Breast epithelium (tissue), 4 donors: ENCODE data around the gene VPS18. TPM values are rescaled to one million over a fixed set of nuclear protein-coding genes. Genes with fewer than 3 reads are reported as not detected.

Experiments used
- DNase-seq, 2 donors: peaks; one replicate each; pipeline ENCODE4 v3.0.0-alpha.2; 2019; ENCODE audit warnings: low spot score in 2 of 2
- H3K27ac ChIP-seq, 2 donors: fragments of 200-600 bp; sonication (generic) in 1 of 2; one replicate each; pipeline ENCODE4 v1.5.1; 2016 to 2019; ENCODE audit warnings: mild to moderate bottlenecking in 1 of 2
- H3K27me3 ChIP-seq, 2 donors: fragments of 200-600 bp; sonication (generic) in 1 of 2; one replicate each; pipeline versions ENCODE4 v1.5.1 to v1.6.0; 2017 to 2019; ENCODE audit warnings: control low read depth in 1 of 2, mild to moderate bottlenecking in 1 of 2
- H3K36me3 ChIP-seq: fragments of 200-600 bp; one replicate; pipeline ENCODE4 v1.5.1; 2019
- H3K4me1 ChIP-seq, 2 donors: fragments of 200-600 bp; sonication (generic); one replicate each; pipeline ENCODE4 v1.5.1; 2016 to 2019; ENCODE audit warnings: control low read depth in 1 of 2
- H3K4me3 ChIP-seq, 3 donors: fragments of 200-600 bp; sonication (generic); 1 replicate in 2 of 3; 2 replicates in 1 of 3; pipeline ENCODE4 v1.5.1; 2016 to 2019; ENCODE audit warnings: mild to moderate bottlenecking in 3 of 3, moderate library complexity in 2 of 3
- H3K9me3 ChIP-seq, 2 donors: fragments of 200-600 bp; sonication (generic) in 1 of 2; one replicate each; pipeline ENCODE4 v1.5.1; 2016 to 2019; ENCODE audit warnings: control low read depth in 1 of 2
- POLR2A ChIP-seq: fragments of 450-650 bp; IDR thresholded peaks from one replicate; pipeline ENCODE4 v1.6.1; 2016; ENCODE audit warnings: antibody characterized with exemption, mild to moderate bottlenecking, moderate library complexity
- POLR2AphosphoS5 ChIP-seq, 3 donors: sonication (generic); formaldehyde crosslinking; IDR thresholded peaks; one replicate each; pipeline ENCODE4 v1.6.1; 2017; ENCODE audit warnings: antibody characterized with exemption in 3 of 3
- intact Hi-C: fragments of 100-400 bp; cut with DNase I; formaldehyde crosslinking; loops from one replicate; pipeline ENCODE4 v1.15.1; 2023; ENCODE audit warnings: low total_unique reads
- total RNA-seq, 3 donors: library from RNA; depleted of rRNA; stranded (reverse); fragments of >200 nt; gene quantifications; one replicate each; pipeline ENCODE4 v1.1.0, GENCODE V29; 2016
- TF ChIP-seq, protein P1 (sequence below), 3 donors: fragments of 450-650 bp; IDR thresholded peaks; one replicate each; pipeline ENCODE4 v1.5.1; 2016 to 2017; ENCODE audit warnings: antibody characterized with exemption in 3 of 3, mild to moderate bottlenecking in 3 of 3, moderate library complexity in 3 of 3

VPS18 gene
- total RNA-seq, 3 donors from 2014 or later = 23.2 to 25.0 (median 23.9) TPM

DNA sequence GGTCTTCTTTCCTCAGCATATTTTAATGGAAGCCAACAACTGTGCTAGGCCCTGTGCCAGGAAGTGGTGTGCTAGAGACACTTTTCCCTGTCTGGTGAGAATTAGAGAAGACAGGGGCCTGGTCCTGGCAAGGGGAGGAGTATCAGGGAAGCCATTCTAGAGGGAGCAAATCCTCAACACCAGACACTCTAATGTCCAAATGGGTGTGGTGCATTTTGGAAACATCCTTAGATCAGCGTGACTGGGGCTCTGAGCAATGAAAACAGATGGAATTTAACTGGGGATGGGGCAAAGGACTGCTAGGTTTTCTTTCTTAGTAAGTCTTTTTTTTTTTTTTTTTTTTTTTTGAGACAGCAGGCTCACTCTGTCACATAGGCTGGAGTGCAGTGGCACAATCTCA lies 7.7 kb upstream of the VPS18 start:
- no peak overlapping the region for H3K27ac ChIP-seq
- DNase-seq = no peak
- TF ChIP-seq, protein P1, sequence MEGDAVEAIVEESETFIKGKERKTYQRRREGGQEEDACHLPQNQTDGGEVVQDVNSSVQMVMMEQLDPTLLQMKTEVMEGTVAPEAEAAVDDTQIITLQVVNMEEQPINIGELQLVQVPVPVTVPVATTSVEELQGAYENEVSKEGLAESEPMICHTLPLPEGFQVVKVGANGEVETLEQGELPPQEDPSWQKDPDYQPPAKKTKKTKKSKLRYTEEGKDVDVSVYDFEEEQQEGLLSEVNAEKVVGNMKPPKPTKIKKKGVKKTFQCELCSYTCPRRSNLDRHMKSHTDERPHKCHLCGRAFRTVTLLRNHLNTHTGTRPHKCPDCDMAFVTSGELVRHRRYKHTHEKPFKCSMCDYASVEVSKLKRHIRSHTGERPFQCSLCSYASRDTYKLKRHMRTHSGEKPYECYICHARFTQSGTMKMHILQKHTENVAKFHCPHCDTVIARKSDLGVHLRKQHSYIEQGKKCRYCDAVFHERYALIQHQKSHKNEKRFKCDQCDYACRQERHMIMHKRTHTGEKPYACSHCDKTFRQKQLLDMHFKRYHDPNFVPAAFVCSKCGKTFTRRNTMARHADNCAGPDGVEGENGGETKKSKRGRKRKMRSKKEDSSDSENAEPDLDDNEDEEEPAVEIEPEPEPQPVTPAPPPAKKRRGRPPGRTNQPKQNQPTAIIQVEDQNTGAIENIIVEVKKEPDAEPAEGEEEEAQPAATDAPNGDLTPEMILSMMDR (IDR thresholded peaks at IDR 0.05) = no peak
- TF ChIP-seq POLR2A = no peak
- no peak for TF ChIP-seq POLR2AphosphoS5 (IDR thresholded peaks at IDR 0.05)
- no peaks in the 10 kb centered on the region for H3K27me3 ChIP-seq
- no peaks in the 10 kb centered on the region for H3K9me3 ChIP-seq
- H3K4me3 ChIP-seq = no peak overlapping the region
- H3K36me3 ChIP-seq = no peaks in the 10 kb centered on the region
- intact Hi-C loops = no loop called here
- H3K4me1 ChIP-seq = no peaks in the 10 kb centered on the region

DNA sequence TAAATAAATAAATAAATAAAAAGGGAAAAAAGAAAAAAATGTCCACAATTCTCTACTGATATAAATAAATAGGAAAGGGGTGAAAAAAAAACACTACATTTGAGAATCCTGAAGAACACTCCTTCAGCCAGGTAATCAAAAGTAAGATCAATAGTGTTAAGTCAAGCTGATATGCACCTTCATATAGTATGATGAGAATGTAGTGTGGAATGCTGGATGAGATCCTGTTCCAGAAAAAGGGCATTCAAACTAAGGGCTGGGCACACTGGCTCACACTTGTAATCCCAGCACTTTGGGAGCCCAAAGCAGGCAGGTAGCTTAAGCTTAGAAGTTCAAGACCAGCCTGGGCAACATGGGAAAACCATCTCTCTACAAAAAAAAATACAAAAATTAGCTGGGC lies 5.1 kb upstream of the VPS18 start:
- Histone ChIP-seq H3K4me1 (peaks cover 0 to 5% of the 10 kb centered on the region in 2 donors), H3K36me3 (no peaks in the 10 kb centered on the region), H3K4me3 (no peak overlapping the region), H3K27me3 (no peaks in the 10 kb centered on the region), H3K9me3 (no peaks in the 10 kb centered on the region), H3K27ac (no peak overlapping the region)
- no peak for DNase-seq
- intact Hi-C loops = no loop called here
- TF ChIP-seq POLR2AphosphoS5 (IDR thresholded peaks at IDR 0.05) (no peak), POLR2A (no peak)
- TF ChIP-seq, protein P1 (IDR thresholded peaks at IDR 0.05) = no peak

DNA sequence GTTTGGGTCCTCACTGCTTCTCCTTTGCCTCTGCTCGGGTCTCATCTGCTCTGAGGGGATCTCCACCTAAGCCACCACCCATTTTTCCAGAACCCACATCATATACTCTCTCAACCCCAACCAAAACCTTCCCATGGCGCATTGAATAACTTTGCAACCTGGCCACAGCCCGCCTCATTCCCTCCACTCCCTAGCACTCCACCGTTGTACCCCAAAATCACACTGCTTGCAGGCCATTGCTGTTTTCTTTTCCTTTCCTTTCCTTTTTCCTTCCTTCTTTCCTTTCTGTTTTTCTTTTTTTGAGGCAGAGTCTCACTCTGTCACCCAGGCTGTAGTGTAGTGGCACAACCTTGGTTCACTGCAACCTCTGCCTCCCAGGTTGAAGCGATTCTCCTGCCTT lies 3.1 kb upstream of the VPS18 start:
- Histone ChIP-seq H3K36me3 (no peaks in the 10 kb centered on the region), H3K27me3 (no peaks in the 10 kb centered on the region), H3K4me1 (peaks cover 5 to 10% of the 10 kb centered on the region in 2 donors), H3K9me3 (no peaks in the 10 kb centered on the region), H3K27ac (peak overlapping the region in 1 of 2 donors; percentile 26), H3K4me3 (no peak overlapping the region)
- TF ChIP-seq, protein P1 (IDR thresholded peaks at IDR 0.05) = no peak
- no peak for TF ChIP-seq POLR2AphosphoS5 (IDR thresholded peaks at IDR 0.05)
- no peak for TF ChIP-seq POLR2A
- no peak for DNase-seq
- intact Hi-C loops = no loop called here

DNA sequence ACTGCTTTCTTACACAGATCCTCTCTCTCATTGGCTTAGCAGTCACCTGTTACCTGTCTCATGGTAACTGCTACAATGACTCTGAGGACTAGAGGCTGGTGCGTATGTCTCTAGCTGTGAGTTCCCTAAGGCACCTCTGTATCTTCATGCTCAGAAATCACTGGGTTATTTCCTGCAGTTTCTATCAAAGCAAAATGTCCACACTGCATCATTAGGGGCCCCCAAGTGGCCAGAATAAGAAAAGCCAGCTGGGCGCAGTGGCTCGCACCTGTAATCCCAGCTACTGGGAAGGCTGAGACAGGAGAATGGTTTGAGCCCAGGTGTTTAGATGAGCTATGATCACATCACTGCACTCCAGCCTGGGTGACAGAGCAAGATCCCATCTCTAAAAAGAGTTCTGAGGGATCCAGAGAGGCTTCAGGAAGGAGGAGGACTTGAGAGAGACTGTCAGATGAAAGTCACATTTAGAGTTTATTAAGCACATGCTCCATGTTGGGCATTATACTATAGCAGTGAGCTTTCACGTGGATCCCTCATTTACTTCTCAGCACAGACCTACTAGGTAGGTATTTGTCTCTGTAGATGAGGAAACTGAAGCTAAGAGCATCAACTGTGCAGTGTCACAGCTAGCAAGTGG lies 2.3 kb upstream of the VPS18 start:
- no peaks in the 10 kb centered on the region for H3K36me3 ChIP-seq
- H3K4me1 ChIP-seq = peaks cover 5 to 10% of the 10 kb centered on the region in 2 donors
- no peak overlapping the region for H3K4me3 ChIP-seq
- H3K27me3 ChIP-seq = no peaks in the 10 kb centered on the region
- DNase-seq = no peak
- TF ChIP-seq, protein P1 (IDR thresholded peaks at IDR 0.05) = peak; percentile 60 to 74 (median 63)
- no peak for TF ChIP-seq POLR2A
- intact Hi-C loops = no loop called here
- H3K9me3 ChIP-seq = no peaks in the 10 kb centered on the region
- H3K27ac ChIP-seq = peak overlapping the region in 1 of 2 donors; percentile 26

DNA sequence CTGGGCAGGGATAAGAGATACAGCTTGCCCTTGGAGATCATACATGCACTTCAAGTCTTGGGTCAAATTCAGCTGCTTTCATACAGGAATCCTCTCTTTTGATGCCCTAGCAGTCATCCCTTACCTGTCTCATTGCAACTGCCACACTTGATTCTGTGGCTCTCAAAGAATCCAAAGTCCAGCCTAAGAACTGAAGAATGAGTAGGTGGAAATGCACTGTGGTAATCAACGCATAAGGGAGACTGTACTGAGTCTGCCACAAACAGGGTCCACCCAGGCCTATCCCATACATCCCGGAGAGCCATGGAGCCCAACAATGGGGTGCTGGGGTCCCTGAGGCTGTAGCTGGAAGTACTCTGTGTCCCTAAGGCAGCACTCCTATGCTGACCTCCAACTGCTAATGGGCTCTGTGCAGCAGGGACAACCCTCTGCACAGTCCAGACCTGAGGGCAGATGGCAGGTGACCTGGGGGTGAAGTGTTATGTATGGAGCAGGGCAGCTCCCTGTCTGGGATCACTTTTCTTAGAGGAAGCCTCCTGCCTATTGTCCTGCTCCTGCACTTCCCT lies 1.7 kb upstream of the VPS18 start:
- Histone ChIP-seq H3K27me3 (no peaks in the 10 kb centered on the region), H3K4me1 (peaks cover 5 to 10% of the 10 kb centered on the region in 2 donors), H3K27ac (no peak overlapping the region), H3K9me3 (no peaks in the 10 kb centered on the region), H3K4me3 (no peak overlapping the region), H3K36me3 (no peaks in the 10 kb centered on the region)
- intact Hi-C loops = no loop called here
- no peak for DNase-seq
- TF ChIP-seq, protein P1 (IDR thresholded peaks at IDR 0.05) = no peak
- no peak for TF ChIP-seq POLR2AphosphoS5 (IDR thresholded peaks at IDR 0.05)
- TF ChIP-seq POLR2A = no peak
